C4-2B (cell line): ENCODE measurements around the gene GNAL.
A peak's percentile ranks its signal among the peaks of the same experiment; 100 is the strongest.
"Not testable (repeated sequence)": the region's sequence is repeated elsewhere in the genome, so short reads cannot be mapped to it uniquely, and the experiment has no call there.

Experiments
- H3K27ac ChIP-seq: fragments of 450-650 bp; 2 replicates; pipeline ENCODE4 v1.5.1; 2017
- CTCF ChIP-seq: fragments of 450-650 bp; conservative IDR thresholded peaks from 2 replicates; pipeline ENCODE4 v1.5.1; 2017; ENCODE audit warnings: mild to moderate bottlenecking
- ZFX ChIP-seq: fragments of 450-650 bp; IDR thresholded peaks from 2 replicates; pipeline ENCODE4 v1.6.1; 2017

GNAL gene

GRCh38 chr18:11909061-11909455, 220.0 kb downstream of the GNAL start:
- no peak for TF ChIP-seq CTCF
- TF ChIP-seq ZFX: no peak
- H3K27ac ChIP-seq: peak overlapping the region; percentile 96

- no peak overlapping the region for H3K27ac ChIP-seq
- no peak for TF ChIP-seq CTCF
- TF ChIP-seq ZFX: no peak
Measured at GRCh38 chr18:11909591-11910026, 220.5 kb downstream of the GNAL start.

GRCh38 chr18:11916880-11917279, 227.8 kb downstream of the GNAL start:
- not testable (repeated sequence) for H3K27ac ChIP-seq

GRCh38 chr18:11919522-11919921, 230.5 kb downstream of the GNAL start:
- H3K27ac ChIP-seq: not testable (repeated sequence)

GRCh38 chr18:11923450-11923849, 234.4 kb downstream of the GNAL start:
- no peak for TF ChIP-seq ZFX
- no peak for TF ChIP-seq CTCF
- no peak overlapping the region for H3K27ac ChIP-seq

- H3K27ac ChIP-seq: no peak overlapping the region
- TF ChIP-seq CTCF: no peak
- no peak for TF ChIP-seq ZFX
Measured at GRCh38 chr18:11925800-11926481, 236.9 kb downstream of the GNAL start.

- TF ChIP-seq CTCF (no peak), ZFX (no peak)
- no peak overlapping the region for H3K27ac ChIP-seq
Measured at GRCh38 chr18:11927497-11927896, 238.4 kb downstream of the GNAL start.

- TF ChIP-seq CTCF: no peak
- no peak for TF ChIP-seq ZFX
- no peak overlapping the region for H3K27ac ChIP-seq
Measured at GRCh38 chr18:11932393-11932792, 243.3 kb downstream of the GNAL start.
